SK-N-SH (cell line): Measurements from ENCODE around the gene PHLPP1. TPM values are rescaled to one million over a fixed set of nuclear protein-coding genes. Genes with fewer than 3 reads are reported as not detected.

Experiments used
- CTCF ChIA-PET: fragments of 300-600, 350-600 bp; formaldehyde crosslinking; extraction: SDS; loops from one replicate; lab custom pipeline; 2021; lab: Yijun Ruan, JAX
- POLR2A ChIA-PET: fragments of 350-600 bp; sonication (Branson Sonifier 250); formaldehyde crosslinking; extraction: SDS; loops from one replicate; lab custom pipeline; 2020; ENCODE audit warnings: antibody characterized with exemption, inconsistent platforms; lab: Yijun Ruan, JAX
- DNase-seq: peaks from one replicate; pipeline ENCODE4 v3.0.0; 2012
- H2AFZ ChIP-seq: fragments of 200-600 bp; sonication (generic); 2 replicates; pipeline ENCODE4 v1.8.1; 2016; ENCODE audit warnings: antibody characterized with exemption, mild to moderate bottlenecking, low read depth
- H3F3A ChIP-seq: fragments of 200-600 bp; sonication (generic); replicated peaks from 2 replicates; pipeline ENCODE3; 2016; ENCODE audit warnings: antibody characterized with exemption, mild to moderate bottlenecking; ENCODE audit not compliant: insufficient read depth
- H3K27ac ChIP-seq, 2 experiments: fragments of 200-500 bp in 1 of 2; fragments of 200-600 bp in 1 of 2; sonication (Bioruptor generic) in 1 of 2; sonication (generic), shearing (Covaris generic) in 1 of 2; 2 replicates each; pipeline versions ENCODE4 v1.5.1 to v1.6.1; 2014 to 2016; ENCODE audit warnings: low read depth in 2 of 2, inconsistent platforms in 1 of 2, low read length in 1 of 2, mild to moderate bottlenecking in 1 of 2, mixed read lengths in 1 of 2
- H3K27me3 ChIP-seq: fragments of 200-600 bp; sonication (generic), shearing (Covaris generic); 2 replicates; pipeline ENCODE4 v1.6.1; 2016; ENCODE audit warnings: mixed run types; ENCODE audit not compliant: insufficient read depth
- H3K36me3 ChIP-seq, 2 experiments: fragments of 200-500 bp in 1 of 2; fragments of 200-600 bp in 1 of 2; sonication (Bioruptor generic) in 1 of 2; sonication (generic) in 1 of 2; replicated peaks in 1 of 2; 2 replicates each; pipeline versions ENCODE3 to v1.5.1; 2014 to 2016; ENCODE audit warnings: low read length in 1 of 2, mild to moderate bottlenecking in 1 of 2; ENCODE audit not compliant: insufficient read depth in 2 of 2, control insufficient read depth in 1 of 2
- H3K4me1 ChIP-seq, 2 experiments: fragments of 200-500 bp in 1 of 2; fragments of 200-600 bp in 1 of 2; sonication (Bioruptor generic) in 1 of 2; sonication (generic), shearing (Covaris generic) in 1 of 2; 2 replicates each; pipeline versions ENCODE4 v1.5.1 to v1.6.1; 2014 to 2016; ENCODE audit warnings: low read depth in 1 of 2, low read length in 1 of 2, mixed run types in 1 of 2; ENCODE audit not compliant: insufficient read depth in 2 of 2, control insufficient read depth in 1 of 2
- H3K4me2 ChIP-seq: fragments of 200-600 bp; sonication (generic), shearing (Covaris generic); 2 replicates; pipeline ENCODE4 v1.6.1; 2017; ENCODE audit warnings: mixed run types
- H3K4me3 ChIP-seq, 2 experiments: fragments of 200-500 bp in 1 of 2; fragments of 200-600 bp in 1 of 2; sonication (Bioruptor generic) in 1 of 2; sonication (generic), shearing (Covaris generic) in 1 of 2; 2 replicates each; pipeline versions ENCODE4 v1.5.1 to v1.8.1; 2014 to 2016; ENCODE audit warnings: low read depth in 2 of 2, inconsistent platforms in 1 of 2, low read length in 1 of 2, mild to moderate bottlenecking in 1 of 2, mixed read lengths in 1 of 2, moderate library complexity in 1 of 2
- H3K79me2 ChIP-seq: fragments of 200-600 bp; sonication (generic); 2 replicates; pipeline ENCODE4 v1.8.1; 2017; ENCODE audit warnings: mild to moderate bottlenecking; ENCODE audit not compliant: insufficient read depth
- H3K9ac ChIP-seq: fragments of 200-600 bp; sonication (generic); 2 replicates; pipeline ENCODE4 v1.6.1; 2017; ENCODE audit warnings: mixed run types
- H3K9me2 ChIP-seq: fragments of 200-600 bp; sonication (generic); 2 replicates; pipeline ENCODE4 v1.6.1; 2017; ENCODE audit warnings: mixed run types
- H3K9me3 ChIP-seq: fragments of 200-600 bp; sonication (generic); 2 replicates; pipeline ENCODE4 v1.6.1; 2017; ENCODE audit warnings: mixed run types, mild to moderate bottlenecking, moderate library complexity
- H4K20me1 ChIP-seq: fragments of 200-600 bp; sonication (generic); 2 replicates; pipeline ENCODE4 v1.6.1; 2017; ENCODE audit warnings: mild to moderate bottlenecking, mixed run types; ENCODE audit not compliant: insufficient read depth
- CHD2 ChIP-seq: fragments of 150-350 bp; IDR thresholded peaks from 2 replicates; pipeline ENCODE4 v1.6.1; 2018; ENCODE audit warnings: low read length; ENCODE audit not compliant: partially characterized antibody
- FOXJ3 ChIP-seq: sonication (generic); formaldehyde crosslinking; IDR thresholded peaks from 2 replicates; pipeline ENCODE4 v1.5.1; 2020; ENCODE audit warnings: mild to moderate bottlenecking, missing genetic modification reagents
- GATA2 ChIP-seq: sonication (generic); formaldehyde crosslinking; IDR thresholded peaks from 2 replicates; pipeline ENCODE4 v1.5.0; 2020; ENCODE audit warnings: mild to moderate bottlenecking, missing genetic modification reagents
- JUND ChIP-seq: IDR thresholded peaks from 2 replicates; pipeline ENCODE4 v1.4.0; 2012
- MXI1 ChIP-seq: IDR thresholded peaks from 2 replicates; pipeline ENCODE4 v1.6.1; 2012; ENCODE audit warnings: mild to moderate bottlenecking, low read depth, low read length, improper control_type of control experiment
- NRF1 ChIP-seq: IDR thresholded peaks from 2 replicates; pipeline ENCODE4 v1.6.1; 2012; ENCODE audit warnings: low read depth, mild to moderate bottlenecking, low read length
- RAD21 ChIP-seq: IDR thresholded peaks from 2 replicates; pipeline ENCODE4 v1.6.1; 2012; ENCODE audit warnings: mild to moderate bottlenecking, low read length
- SIN3A ChIP-seq: IDR thresholded peaks from 2 replicates; pipeline ENCODE4 v1.6.1; 2012; ENCODE audit warnings: low read depth, mild to moderate bottlenecking, low read length, moderate library complexity, borderline replicate concordance
- YY1 ChIP-seq: IDR thresholded peaks from 2 replicates; pipeline ENCODE4 v1.4.0; 2012; ENCODE audit warnings: low read depth, mild to moderate bottlenecking
- WGBS: methylation state at CpG from one replicate; pipeline ENCODE4 v1.1.6; 2017; ENCODE audit warnings: low lambda C conversion rate; 5-methylcytosine and 5-hydroxymethylcytosine counted together
- polyA plus RNA-seq, 3 experiments: library from polyadenylated mRNA; depleted of rRNA; stranded (reverse); fragments of >200 nt; gene quantifications; 2 replicates each; pipeline ENCODE4 v1.2.3, GENCODE V29; 2012
- TF ChIP-seq, protein P1 (sequence below): IDR thresholded peaks from 2 replicates; pipeline ENCODE4 v1.4.0; 2012; ENCODE audit warnings: low read depth, borderline replicate concordance
- TF ChIP-seq, protein P2 (sequence below): fragments of 200-600 bp; sonication (generic); IDR thresholded peaks from 2 replicates; pipeline ENCODE4 v1.6.1; 2017; ENCODE audit warnings: antibody characterized with exemption, mild to moderate bottlenecking, moderate library complexity
- TF ChIP-seq, protein P3 (sequence below): IDR thresholded peaks from 2 replicates; pipeline ENCODE4 v1.4.0; 2012; ENCODE audit warnings: low read depth, borderline replicate concordance
- TF ChIP-seq, protein P4 (sequence below): fragments of 150-350 bp; IDR thresholded peaks from 2 replicates; pipeline ENCODE4 v1.6.1; 2017; ENCODE audit warnings: antibody characterized with exemption, low read length, low read depth, borderline replicate concordance

PHLPP1 gene
- polyA plus RNA-seq, 1 of the 3 experiments (the other 2 are of a cell fraction) = 4.6 TPM

DNA sequence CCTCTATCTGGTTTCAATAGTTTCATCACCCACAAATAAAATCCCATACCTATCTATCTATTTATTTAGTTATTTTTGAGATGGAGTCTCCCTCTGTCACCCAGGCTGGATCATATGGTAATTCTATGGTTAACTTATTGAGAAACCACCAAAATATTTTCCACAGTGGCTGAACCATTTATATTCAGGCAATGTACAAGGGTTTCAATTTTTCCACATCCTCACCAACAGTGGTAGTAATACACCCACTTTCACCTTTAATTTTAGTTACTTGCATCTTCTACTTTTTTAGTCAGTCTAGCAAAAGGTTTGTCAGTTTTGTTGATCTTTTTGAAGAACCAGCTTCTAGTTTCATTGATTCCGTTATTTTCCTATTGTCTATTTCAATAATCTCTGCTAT is 46.1 kb upstream of the PHLPP1 start (continued):
- TF ChIP-seq, protein P1, sequence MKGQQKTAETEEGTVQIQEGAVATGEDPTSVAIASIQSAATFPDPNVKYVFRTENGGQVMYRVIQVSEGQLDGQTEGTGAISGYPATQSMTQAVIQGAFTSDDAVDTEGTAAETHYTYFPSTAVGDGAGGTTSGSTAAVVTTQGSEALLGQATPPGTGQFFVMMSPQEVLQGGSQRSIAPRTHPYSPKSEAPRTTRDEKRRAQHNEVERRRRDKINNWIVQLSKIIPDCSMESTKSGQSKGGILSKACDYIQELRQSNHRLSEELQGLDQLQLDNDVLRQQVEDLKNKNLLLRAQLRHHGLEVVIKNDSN = no peak
- TF ChIP-seq GATA2 (CRISPR knock-in tag) = no peak

DNA sequence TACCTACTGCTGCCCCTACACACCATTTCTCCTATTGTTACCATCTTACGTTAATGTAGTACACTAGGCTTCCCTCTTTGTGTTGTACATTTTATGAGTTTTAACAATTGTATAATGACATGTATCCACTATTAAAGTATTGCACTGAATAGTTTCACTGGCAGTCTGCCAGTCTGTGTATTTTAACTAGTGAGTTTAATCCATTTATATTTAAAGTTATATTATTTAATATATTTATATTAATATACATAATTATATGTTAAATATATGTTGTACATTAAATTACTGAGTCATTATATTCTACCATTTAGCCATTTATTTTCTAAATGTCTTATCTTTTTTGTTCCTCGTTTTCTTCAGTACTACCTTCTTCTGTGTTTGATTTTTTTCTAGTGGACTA is 44.8 kb upstream of the PHLPP1 start:
- WGBS = 48% methylated on average over 2 of the region's 2 CpGs
- no peaks in the 10 kb centered on the region for H4K20me1 ChIP-seq
- no peaks in the 10 kb centered on the region for H3K27me3 ChIP-seq
- no peak overlapping the region for H2AFZ ChIP-seq
- no peaks in the 10 kb centered on the region for H3K9me2 ChIP-seq
- H3K9ac ChIP-seq = no peak overlapping the region
- no peak for DNase-seq
- H3K4me2 ChIP-seq = no peak overlapping the region
- H3K4me3 ChIP-seq = no peak overlapping the region
- no peaks in the 10 kb centered on the region for H3K36me3 ChIP-seq
- no peaks in the 10 kb centered on the region for H3F3A ChIP-seq
- CTCF ChIA-PET = interaction anchor here (1.0 to 1.6 kb wide), 2 partner anchors 10 to 28 kb away, joined by 3 to 5 read pairs; no protein-coding TSS in a partner anchor
- H3K27ac ChIP-seq = no peak overlapping the region
- H3K9me3 ChIP-seq = no peaks in the 10 kb centered on the region
- POLR2A ChIA-PET = no interaction called here
- no peak for TF ChIP-seq YY1
- no peak for TF ChIP-seq FOXJ3
- no peak for TF ChIP-seq MXI1
- TF ChIP-seq CHD2 = no peak
- no peak for TF ChIP-seq JUND
- TF ChIP-seq, protein P2, sequence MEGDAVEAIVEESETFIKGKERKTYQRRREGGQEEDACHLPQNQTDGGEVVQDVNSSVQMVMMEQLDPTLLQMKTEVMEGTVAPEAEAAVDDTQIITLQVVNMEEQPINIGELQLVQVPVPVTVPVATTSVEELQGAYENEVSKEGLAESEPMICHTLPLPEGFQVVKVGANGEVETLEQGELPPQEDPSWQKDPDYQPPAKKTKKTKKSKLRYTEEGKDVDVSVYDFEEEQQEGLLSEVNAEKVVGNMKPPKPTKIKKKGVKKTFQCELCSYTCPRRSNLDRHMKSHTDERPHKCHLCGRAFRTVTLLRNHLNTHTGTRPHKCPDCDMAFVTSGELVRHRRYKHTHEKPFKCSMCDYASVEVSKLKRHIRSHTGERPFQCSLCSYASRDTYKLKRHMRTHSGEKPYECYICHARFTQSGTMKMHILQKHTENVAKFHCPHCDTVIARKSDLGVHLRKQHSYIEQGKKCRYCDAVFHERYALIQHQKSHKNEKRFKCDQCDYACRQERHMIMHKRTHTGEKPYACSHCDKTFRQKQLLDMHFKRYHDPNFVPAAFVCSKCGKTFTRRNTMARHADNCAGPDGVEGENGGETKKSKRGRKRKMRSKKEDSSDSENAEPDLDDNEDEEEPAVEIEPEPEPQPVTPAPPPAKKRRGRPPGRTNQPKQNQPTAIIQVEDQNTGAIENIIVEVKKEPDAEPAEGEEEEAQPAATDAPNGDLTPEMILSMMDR = no peak
- TF ChIP-seq RAD21 = no peak
- no peak for TF ChIP-seq SIN3A
- TF ChIP-seq, protein P3, sequence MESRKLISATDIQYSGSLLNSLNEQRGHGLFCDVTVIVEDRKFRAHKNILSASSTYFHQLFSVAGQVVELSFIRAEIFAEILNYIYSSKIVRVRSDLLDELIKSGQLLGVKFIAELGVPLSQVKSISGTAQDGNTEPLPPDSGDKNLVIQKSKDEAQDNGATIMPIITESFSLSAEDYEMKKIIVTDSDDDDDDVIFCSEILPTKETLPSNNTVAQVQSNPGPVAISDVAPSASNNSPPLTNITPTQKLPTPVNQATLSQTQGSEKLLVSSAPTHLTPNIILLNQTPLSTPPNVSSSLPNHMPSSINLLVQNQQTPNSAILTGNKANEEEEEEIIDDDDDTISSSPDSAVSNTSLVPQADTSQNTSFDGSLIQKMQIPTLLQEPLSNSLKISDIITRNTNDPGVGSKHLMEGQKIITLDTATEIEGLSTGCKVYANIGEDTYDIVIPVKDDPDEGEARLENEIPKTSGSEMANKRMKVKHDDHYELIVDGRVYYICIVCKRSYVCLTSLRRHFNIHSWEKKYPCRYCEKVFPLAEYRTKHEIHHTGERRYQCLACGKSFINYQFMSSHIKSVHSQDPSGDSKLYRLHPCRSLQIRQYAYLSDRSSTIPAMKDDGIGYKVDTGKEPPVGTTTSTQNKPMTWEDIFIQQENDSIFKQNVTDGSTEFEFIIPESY = no peak
- TF ChIP-seq, protein P4, sequence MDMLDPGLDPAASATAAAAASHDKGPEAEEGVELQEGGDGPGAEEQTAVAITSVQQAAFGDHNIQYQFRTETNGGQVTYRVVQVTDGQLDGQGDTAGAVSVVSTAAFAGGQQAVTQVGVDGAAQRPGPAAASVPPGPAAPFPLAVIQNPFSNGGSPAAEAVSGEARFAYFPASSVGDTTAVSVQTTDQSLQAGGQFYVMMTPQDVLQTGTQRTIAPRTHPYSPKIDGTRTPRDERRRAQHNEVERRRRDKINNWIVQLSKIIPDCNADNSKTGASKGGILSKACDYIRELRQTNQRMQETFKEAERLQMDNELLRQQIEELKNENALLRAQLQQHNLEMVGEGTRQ = no peak
- TF ChIP-seq GATA2 (CRISPR knock-in tag) = no peak
- TF ChIP-seq NRF1 = no peak
- H3K4me1 ChIP-seq = no peaks in the 10 kb centered on the region; a peak in 1 of 4 replicates
- H3K79me2 ChIP-seq = no peaks in the 10 kb centered on the region
